NB4 (cell line): ENCODE data around the gene CFAP100.

Experiments
- MYC ChIP-seq: IDR thresholded peaks from 2 replicates; pipeline ENCODE4 v1.6.1; 2011; ENCODE audit warnings: low read depth, low read length
- POLR2A ChIP-seq: IDR thresholded peaks from 2 replicates; pipeline ENCODE4 v1.6.1; 2011; ENCODE audit warnings: mild to moderate bottlenecking; ENCODE audit not compliant: insufficient read length; ENCODE audit errors: extremely low read depth
- TF ChIP-seq, protein P1 (sequence below): IDR thresholded peaks from one replicate; pipeline ENCODE4 v1.5.1; 2012; ENCODE audit warnings: low read depth, low read length
- TF ChIP-seq, protein P2 (sequence below): IDR thresholded peaks from 2 replicates; pipeline ENCODE4 v1.6.1; 2011; ENCODE audit warnings: low read depth, low read length

DNA sequence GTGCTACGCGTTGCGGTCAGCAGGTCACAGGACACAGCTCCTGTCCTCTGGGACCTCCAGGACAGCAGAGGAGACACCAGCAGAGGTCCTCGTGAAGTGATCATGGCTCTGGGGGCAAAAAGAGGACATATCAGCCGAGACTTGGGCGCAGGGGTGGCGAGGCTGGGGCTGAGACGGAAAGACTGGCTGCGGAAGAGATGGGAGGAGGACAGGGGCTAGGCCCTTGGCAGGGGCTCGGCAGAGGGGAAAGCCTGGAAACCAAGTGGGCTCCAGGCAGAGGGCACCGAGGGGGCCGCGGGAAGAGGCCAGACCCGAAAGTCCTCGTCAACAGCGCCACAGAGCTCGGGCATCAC lies 4.9 kb upstream of the CFAP100 start:
- TF ChIP-seq, protein P1, sequence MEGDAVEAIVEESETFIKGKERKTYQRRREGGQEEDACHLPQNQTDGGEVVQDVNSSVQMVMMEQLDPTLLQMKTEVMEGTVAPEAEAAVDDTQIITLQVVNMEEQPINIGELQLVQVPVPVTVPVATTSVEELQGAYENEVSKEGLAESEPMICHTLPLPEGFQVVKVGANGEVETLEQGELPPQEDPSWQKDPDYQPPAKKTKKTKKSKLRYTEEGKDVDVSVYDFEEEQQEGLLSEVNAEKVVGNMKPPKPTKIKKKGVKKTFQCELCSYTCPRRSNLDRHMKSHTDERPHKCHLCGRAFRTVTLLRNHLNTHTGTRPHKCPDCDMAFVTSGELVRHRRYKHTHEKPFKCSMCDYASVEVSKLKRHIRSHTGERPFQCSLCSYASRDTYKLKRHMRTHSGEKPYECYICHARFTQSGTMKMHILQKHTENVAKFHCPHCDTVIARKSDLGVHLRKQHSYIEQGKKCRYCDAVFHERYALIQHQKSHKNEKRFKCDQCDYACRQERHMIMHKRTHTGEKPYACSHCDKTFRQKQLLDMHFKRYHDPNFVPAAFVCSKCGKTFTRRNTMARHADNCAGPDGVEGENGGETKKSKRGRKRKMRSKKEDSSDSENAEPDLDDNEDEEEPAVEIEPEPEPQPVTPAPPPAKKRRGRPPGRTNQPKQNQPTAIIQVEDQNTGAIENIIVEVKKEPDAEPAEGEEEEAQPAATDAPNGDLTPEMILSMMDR, result no peak
- TF ChIP-seq, protein P2, sequence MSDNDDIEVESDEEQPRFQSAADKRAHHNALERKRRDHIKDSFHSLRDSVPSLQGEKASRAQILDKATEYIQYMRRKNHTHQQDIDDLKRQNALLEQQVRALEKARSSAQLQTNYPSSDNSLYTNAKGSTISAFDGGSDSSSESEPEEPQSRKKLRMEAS, result no peak
- no peak for TF ChIP-seq MYC
- no peak for TF ChIP-seq POLR2A
